IMR-90 (cell line): ENCODE results near the gene HIGD1C.

Experiments
- BHLHE40 ChIP-seq: fragments of 150-350 bp; IDR thresholded peaks from 2 replicates; pipeline ENCODE4 v1.6.1; 2016; ENCODE audit warnings: mild to moderate bottlenecking, low read depth, low read length
- CEBPB ChIP-seq: IDR thresholded peaks from 2 replicates; pipeline ENCODE4 v1.6.1; 2012; ENCODE audit warnings: low read depth, low read length, improper control_type of control experiment
- FOS ChIP-seq: fragments of 150-350 bp; IDR thresholded peaks from 2 replicates; pipeline ENCODE4 v1.6.1; 2016; ENCODE audit warnings: low read depth, low read length
- MAFK ChIP-seq: IDR thresholded peaks from 2 replicates; pipeline ENCODE4 v1.6.1; 2012; ENCODE audit warnings: low read depth, low read length, improper control_type of control experiment
- MAZ ChIP-seq: IDR thresholded peaks from 2 replicates; pipeline ENCODE4 v1.6.1; 2012; ENCODE audit warnings: low read depth, mild to moderate bottlenecking, low read length, improper control_type of control experiment, moderate library complexity, borderline replicate concordance
- MXI1 ChIP-seq: IDR thresholded peaks from 2 replicates; pipeline ENCODE4 v1.6.1; 2012; ENCODE audit warnings: low read depth, mild to moderate bottlenecking, low read length, moderate library complexity, borderline replicate concordance
- NFE2L2 ChIP-seq: fragments of 150-350 bp; IDR thresholded peaks from 2 replicates; pipeline ENCODE4 v1.6.1; 2016; ENCODE audit warnings: low read depth, mild to moderate bottlenecking, low read length
- POLR2A ChIP-seq: IDR thresholded peaks from 2 replicates; pipeline ENCODE4 v1.6.1; 2012; ENCODE audit warnings: mild to moderate bottlenecking, low read depth, low read length
- TF ChIP-seq, protein P1 (sequence below): conservative IDR thresholded peaks from 2 replicates; pipeline ENCODE4 v1.5.1; 2012; ENCODE audit warnings: mild to moderate bottlenecking, low read depth, low read length, improper control_type of control experiment
- TF ChIP-seq, protein P2 (sequence below): fragments of 150-350 bp; IDR thresholded peaks from 2 replicates; pipeline ENCODE4 v1.6.1; 2017; ENCODE audit warnings: mild to moderate bottlenecking, antibody characterized with exemption, low read length, low read depth

DNA sequence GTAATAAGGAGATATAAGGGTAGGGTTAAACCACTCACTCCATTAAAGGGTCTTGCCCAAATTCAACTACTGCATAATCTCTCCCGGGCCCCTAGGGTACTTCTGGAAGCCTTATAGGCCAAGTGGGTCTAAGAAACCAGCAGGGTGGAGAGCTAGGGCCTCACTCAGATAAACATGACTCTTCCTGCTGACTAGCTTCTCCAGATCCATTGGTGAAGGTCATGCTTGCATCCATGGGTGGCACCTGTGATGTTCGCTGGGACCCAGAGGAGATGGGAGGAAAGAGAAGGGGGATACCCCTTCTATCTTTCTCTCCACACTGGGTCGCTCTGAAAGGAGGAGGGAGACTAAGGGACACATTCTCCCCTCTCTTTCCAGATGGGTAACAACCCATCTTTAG lies 36.1 kb upstream of the HIGD1C start:
- TF ChIP-seq, protein P1, sequence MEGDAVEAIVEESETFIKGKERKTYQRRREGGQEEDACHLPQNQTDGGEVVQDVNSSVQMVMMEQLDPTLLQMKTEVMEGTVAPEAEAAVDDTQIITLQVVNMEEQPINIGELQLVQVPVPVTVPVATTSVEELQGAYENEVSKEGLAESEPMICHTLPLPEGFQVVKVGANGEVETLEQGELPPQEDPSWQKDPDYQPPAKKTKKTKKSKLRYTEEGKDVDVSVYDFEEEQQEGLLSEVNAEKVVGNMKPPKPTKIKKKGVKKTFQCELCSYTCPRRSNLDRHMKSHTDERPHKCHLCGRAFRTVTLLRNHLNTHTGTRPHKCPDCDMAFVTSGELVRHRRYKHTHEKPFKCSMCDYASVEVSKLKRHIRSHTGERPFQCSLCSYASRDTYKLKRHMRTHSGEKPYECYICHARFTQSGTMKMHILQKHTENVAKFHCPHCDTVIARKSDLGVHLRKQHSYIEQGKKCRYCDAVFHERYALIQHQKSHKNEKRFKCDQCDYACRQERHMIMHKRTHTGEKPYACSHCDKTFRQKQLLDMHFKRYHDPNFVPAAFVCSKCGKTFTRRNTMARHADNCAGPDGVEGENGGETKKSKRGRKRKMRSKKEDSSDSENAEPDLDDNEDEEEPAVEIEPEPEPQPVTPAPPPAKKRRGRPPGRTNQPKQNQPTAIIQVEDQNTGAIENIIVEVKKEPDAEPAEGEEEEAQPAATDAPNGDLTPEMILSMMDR, result no peak
- TF ChIP-seq POLR2A (no peak), MAFK (no peak), BHLHE40 (no peak), FOS (no peak), MAZ (no peak), CEBPB (no peak), MXI1 (no peak), NFE2L2 (no peak)
- TF ChIP-seq, protein P2, sequence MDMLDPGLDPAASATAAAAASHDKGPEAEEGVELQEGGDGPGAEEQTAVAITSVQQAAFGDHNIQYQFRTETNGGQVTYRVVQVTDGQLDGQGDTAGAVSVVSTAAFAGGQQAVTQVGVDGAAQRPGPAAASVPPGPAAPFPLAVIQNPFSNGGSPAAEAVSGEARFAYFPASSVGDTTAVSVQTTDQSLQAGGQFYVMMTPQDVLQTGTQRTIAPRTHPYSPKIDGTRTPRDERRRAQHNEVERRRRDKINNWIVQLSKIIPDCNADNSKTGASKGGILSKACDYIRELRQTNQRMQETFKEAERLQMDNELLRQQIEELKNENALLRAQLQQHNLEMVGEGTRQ, result no peak
